HCT116 (cell line): ENCODE measurements around the gene ISOC2. TPM values are rescaled to one million over a fixed set of nuclear protein-coding genes. Genes with fewer than 3 reads are reported as not detected.

Experiments used
- ATAC-seq: fragments of 200-7000 bp; cut with Tn5 transposase; 2 replicates; pipeline ENCODE4 v1.9.1; 2020; ENCODE audit warnings: mild to moderate bottlenecking, moderate library complexity
- BruUV-seq: library from RNA; stranded (reverse); fragments of 400-500 nt; replicated peaks from 2 replicates; lab custom pipeline; 2021; lab: Mats Ljungman, UMichigan
- CTCF ChIA-PET: fragments of 300-600 bp; sonication (Branson Sonifier 250); formaldehyde crosslinking; loops from one replicate; lab custom pipeline; 2021; ENCODE audit warnings: antibody characterized with exemption; lab: Charles Lee
- POLR2A ChIA-PET: fragments of 300-600, 350-600 bp; sonication (Branson Sonifier 250); formaldehyde crosslinking; loops from one replicate; lab custom pipeline; 2021; ENCODE audit warnings: antibody characterized with exemption; lab: Charles Lee
- RAD21 ChIA-PET, 2 experiments: fragments of 300-600 bp; sonication (Branson Sonifier 250); formaldehyde crosslinking; loops; one replicate each; lab custom pipeline; 2023; ENCODE audit warnings: low total read pairs in 2 of 2; ENCODE audit not compliant: uncharacterized antibody in 2 of 2, unreplicated experiment in 2 of 2, low non-redundant PET in 1 of 2; lab: Charles Lee
- DNase-seq: peaks from one replicate; pipeline ENCODE4 v3.0.0-alpha.2; 2010; ENCODE audit warnings: low read depth, low spot score
- H2AFZ ChIP-seq: fragments of 200-600 bp; shearing (Covaris generic), sonication (generic); 2 replicates; pipeline ENCODE4 v1.6.1; 2017; ENCODE audit warnings: low read depth, mixed run types, mixed read lengths, antibody characterized with exemption, low read length; ENCODE audit not compliant: poor library complexity, severe bottlenecking
- H3K27ac ChIP-seq: 2 replicates; pipeline ENCODE4 v1.5.1; 2012; ENCODE audit warnings: low read depth, low read length
- H3K27me3 ChIP-seq: fragments of 200-600 bp; sonication (generic); 2 replicates; pipeline ENCODE4 v1.6.1; 2016; ENCODE audit warnings: mixed run types, low read length, mixed read lengths; ENCODE audit not compliant: insufficient read depth
- H3K36me3 ChIP-seq, 2 experiments: fragments of 200-500 bp in 1 of 2; fragments of 200-600 bp in 1 of 2; sonication (Bioruptor generic) in 1 of 2; sonication (generic) in 1 of 2; 2 replicates each; pipeline versions ENCODE4 v1.5.1 to v1.6.1; 2014 to 2016; ENCODE audit warnings: low read length in 2 of 2, inconsistent platforms in 1 of 2, mixed read lengths in 1 of 2, mixed run types in 1 of 2; ENCODE audit not compliant: insufficient read depth in 2 of 2, control insufficient read depth in 1 of 2
- H3K4me1 ChIP-seq, 2 experiments: fragments of 200-600 bp in 1 of 2; sonication (generic) in 1 of 2; 2 replicates each; pipeline versions ENCODE4 v1.5.1 to v1.6.1; 2012 to 2017; ENCODE audit warnings: low read length in 2 of 2, inconsistent platforms in 1 of 2, mild to moderate bottlenecking in 1 of 2, mixed read lengths in 1 of 2, mixed run types in 1 of 2, moderate library complexity in 1 of 2; ENCODE audit not compliant: insufficient read depth in 2 of 2, control insufficient read depth in 1 of 2
- H3K4me2 ChIP-seq: fragments of 200-600 bp; sonication (generic); 2 replicates; pipeline ENCODE4 v1.6.1; 2017; ENCODE audit warnings: mixed run types, low read length, mixed read lengths
- H3K4me3 ChIP-seq, 2 experiments: fragments of 200-600 bp in 1 of 2; sonication (generic) in 1 of 2; replicated peaks in 1 of 2; 2 replicates each; pipeline ENCODE4 v1.5.1; 2011 to 2016; ENCODE audit warnings: low read length in 2 of 2, control low read depth in 1 of 2, low read depth in 1 of 2, mild to moderate bottlenecking in 1 of 2, mixed read lengths in 1 of 2, mixed run types in 1 of 2
- H3K79me2 ChIP-seq: fragments of 200-600 bp; sonication (generic); 2 replicates; pipeline ENCODE4 v1.6.1; 2017; ENCODE audit warnings: mild to moderate bottlenecking, mixed run types, low read length, moderate library complexity, mixed read lengths; ENCODE audit not compliant: insufficient read depth
- H3K9ac ChIP-seq: fragments of 200-600 bp; sonication (generic); 2 replicates; pipeline ENCODE4 v1.6.1; 2016; ENCODE audit warnings: low read length, mixed read lengths
- H3K9me2 ChIP-seq: fragments of 200-600 bp; sonication (generic), shearing (Covaris generic); 2 replicates; pipeline ENCODE4 v1.6.1; 2017; ENCODE audit warnings: mixed run types, mild to moderate bottlenecking, moderate library complexity; ENCODE audit not compliant: insufficient read depth
- H3K9me3 ChIP-seq, 2 experiments: fragments of 200-500 bp in 1 of 2; fragments of 200-600 bp in 1 of 2; sonication (Bioruptor generic) in 1 of 2; sonication (generic) in 1 of 2; 2 replicates each; pipeline ENCODE4 v1.6.1; 2014 to 2017; ENCODE audit warnings: low read length in 2 of 2, mixed read lengths in 2 of 2, inconsistent platforms in 1 of 2, low read depth in 1 of 2, mild to moderate bottlenecking in 1 of 2, mixed run types in 1 of 2, moderate library complexity in 1 of 2; ENCODE audit not compliant: control insufficient read depth in 1 of 2, insufficient read depth in 1 of 2
- H4K20me1 ChIP-seq: fragments of 200-600 bp; sonication (generic), shearing (Covaris generic); 2 replicates; pipeline ENCODE4 v1.6.1; 2017; ENCODE audit warnings: mixed run types, mild to moderate bottlenecking, moderate library complexity; ENCODE audit not compliant: insufficient read depth
- ATF3 ChIP-seq: IDR thresholded peaks from 2 replicates; pipeline ENCODE4 v1.6.1; 2012
- CBX3 ChIP-seq: IDR thresholded peaks from 2 replicates; pipeline ENCODE4 v1.6.1; 2012; ENCODE audit warnings: low read depth
- EGR1 ChIP-seq: IDR thresholded peaks from 2 replicates; pipeline ENCODE4 v1.6.1; 2012; ENCODE audit warnings: low read depth
- ELF1 ChIP-seq: IDR thresholded peaks from 2 replicates; pipeline ENCODE4 v1.6.1; 2012; ENCODE audit warnings: low read depth, borderline replicate concordance
- EZH2 ChIP-seq: fragments of 200-600 bp; sonication (generic); IDR thresholded peaks from 2 replicates; pipeline ENCODE4 v1.6.1; 2017; ENCODE audit warnings: antibody characterized with exemption, mixed run types
- FOSL1 ChIP-seq: IDR thresholded peaks from 2 replicates; pipeline ENCODE4 v1.6.1; 2012; ENCODE audit warnings: low read depth
- POLR2A ChIP-seq: IDR thresholded peaks from 2 replicates; pipeline ENCODE4 v1.7.0; 2011; ENCODE audit warnings: borderline replicate concordance; ENCODE audit not compliant: insufficient read depth, insufficient read length; ENCODE audit errors: extremely low read depth
- POLR2AphosphoS5 ChIP-seq: IDR thresholded peaks from 2 replicates; pipeline ENCODE4 v1.6.1; 2011; ENCODE audit warnings: mild to moderate bottlenecking, low read depth, low read length, moderate library complexity
- SIN3A ChIP-seq: IDR thresholded peaks from 2 replicates; pipeline ENCODE4 v1.6.1; 2012; ENCODE audit warnings: low read depth
- SP1 ChIP-seq: IDR thresholded peaks from 2 replicates; pipeline ENCODE4 v1.6.1; 2012; ENCODE audit warnings: low read depth
- SRF ChIP-seq: IDR thresholded peaks from 2 replicates; pipeline ENCODE4 v1.6.1; 2012; ENCODE audit warnings: low read depth
- YY1 ChIP-seq: IDR thresholded peaks from 2 replicates; pipeline ENCODE4 v1.6.1; 2011; ENCODE audit warnings: low read length, low read depth, moderate library complexity, mild to moderate bottlenecking; ENCODE audit not compliant: insufficient replicate concordance; ENCODE audit errors: extremely low read depth
- ZNF274 ChIP-seq: fragments of 200-500 bp; sonication (Bioruptor generic); IDR thresholded peaks from 2 replicates; pipeline ENCODE4 v1.6.1; 2014; ENCODE audit warnings: mild to moderate bottlenecking, low read depth, low read length, inconsistent platforms
- intact Hi-C: fragments of 100-400 bp; cut with micrococcal nuclease; formaldehyde crosslinking; loops from 2 replicates; pipeline ENCODE4 v1.10.0; 2022
- total RNA-seq: library from RNA; stranded (reverse); gene quantifications from one replicate; pipeline ENCODE4 v1.2.1, GENCODE V29; 2021; ENCODE audit not compliant: unreplicated experiment
- TF ChIP-seq, protein P1 (sequence below), 3 experiments: fragments of 200-600 bp in 1 of 3; sonication (generic) in 1 of 3; IDR thresholded peaks in 2 of 3; conservative IDR thresholded peaks in 1 of 3; 2 replicates each; pipeline ENCODE4 v1.5.1; 2012 to 2017; ENCODE audit warnings: low read depth in 2 of 3, low read length in 2 of 3, antibody characterized with exemption in 1 of 3, borderline replicate concordance in 1 of 3, control low read depth in 1 of 3, mild to moderate bottlenecking in 1 of 3, mixed read lengths in 1 of 3, mixed run types in 1 of 3, moderate library complexity in 1 of 3; ENCODE audit not compliant: insufficient read depth in 1 of 3

The ISOC2 gene
- total RNA-seq, 1 experiment from 2014 or later: 56.8 TPM

DNA sequence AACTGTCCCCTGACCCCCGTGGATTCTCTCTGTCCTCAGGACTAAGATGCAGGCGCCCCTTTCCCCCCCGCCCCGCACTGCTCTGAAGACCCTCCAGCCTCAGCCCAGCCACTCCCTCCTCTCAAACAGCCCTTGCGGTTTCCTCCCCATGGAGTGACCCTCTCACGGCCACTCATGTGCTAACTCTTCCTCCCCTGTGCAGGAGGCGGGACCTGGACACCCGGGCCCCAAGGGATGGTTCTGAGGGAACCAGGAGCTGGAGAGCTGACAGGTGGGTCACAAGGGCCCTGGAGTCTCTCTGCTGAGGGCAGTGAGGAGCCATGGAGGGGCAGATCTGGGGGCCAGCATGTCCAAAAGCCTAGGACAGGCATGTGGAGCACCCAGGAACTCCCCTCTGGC is 1.9 kb downstream of the ISOC2 start:
- ATAC-seq: no peak
- no TSS peak for BruUV-seq
- POLR2A ChIA-PET: no interaction called here
- no peaks in the 10 kb centered on the region for H3K9me3 ChIP-seq
- TF ChIP-seq ELF1: no peak
- no peak for TF ChIP-seq SP1
- TF ChIP-seq SRF: no peak
- TF ChIP-seq ATF3: no peak
- no peak for TF ChIP-seq EGR1
- no peak for TF ChIP-seq SIN3A
- TF ChIP-seq, protein P1, sequence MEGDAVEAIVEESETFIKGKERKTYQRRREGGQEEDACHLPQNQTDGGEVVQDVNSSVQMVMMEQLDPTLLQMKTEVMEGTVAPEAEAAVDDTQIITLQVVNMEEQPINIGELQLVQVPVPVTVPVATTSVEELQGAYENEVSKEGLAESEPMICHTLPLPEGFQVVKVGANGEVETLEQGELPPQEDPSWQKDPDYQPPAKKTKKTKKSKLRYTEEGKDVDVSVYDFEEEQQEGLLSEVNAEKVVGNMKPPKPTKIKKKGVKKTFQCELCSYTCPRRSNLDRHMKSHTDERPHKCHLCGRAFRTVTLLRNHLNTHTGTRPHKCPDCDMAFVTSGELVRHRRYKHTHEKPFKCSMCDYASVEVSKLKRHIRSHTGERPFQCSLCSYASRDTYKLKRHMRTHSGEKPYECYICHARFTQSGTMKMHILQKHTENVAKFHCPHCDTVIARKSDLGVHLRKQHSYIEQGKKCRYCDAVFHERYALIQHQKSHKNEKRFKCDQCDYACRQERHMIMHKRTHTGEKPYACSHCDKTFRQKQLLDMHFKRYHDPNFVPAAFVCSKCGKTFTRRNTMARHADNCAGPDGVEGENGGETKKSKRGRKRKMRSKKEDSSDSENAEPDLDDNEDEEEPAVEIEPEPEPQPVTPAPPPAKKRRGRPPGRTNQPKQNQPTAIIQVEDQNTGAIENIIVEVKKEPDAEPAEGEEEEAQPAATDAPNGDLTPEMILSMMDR (IDR thresholded peaks at IDR 0.05 in 2 of 3, conservative IDR thresholded peaks at IDR 0.05 in 1 of 3; ENCODE audit: borderline replicate concordance in 1 of 3, insufficient read depth in 1 of 3, low read depth in 2 of 3, low read length in 2 of 3): no peak
- no peak for TF ChIP-seq POLR2AphosphoS5
- no peak for TF ChIP-seq POLR2A
- no peak for TF ChIP-seq ZNF274
- TF ChIP-seq YY1: no peak
- TF ChIP-seq EZH2: no peak
- TF ChIP-seq FOSL1: no peak
- TF ChIP-seq CBX3: no peak
- TF ChIP-seq, all 23 proteins: peak for 0
- no peak for DNase-seq
- H3K4me2 ChIP-seq: no peak overlapping the region
- H3K36me3 ChIP-seq: no peaks in the 10 kb centered on the region; a peak in 1 of 4 replicates
- H3K9ac ChIP-seq: no peak overlapping the region
- peaks cover 9 to 20% of the 10 kb centered on the region in 2 experiments for H3K4me1 ChIP-seq
- ChIA-PET RAD21 (no interaction called here), CTCF (no interaction called here)
- no peaks in the 10 kb centered on the region for H4K20me1 ChIP-seq
- H3K4me3 ChIP-seq: no peak overlapping the region
- peaks cover 12% of the 10 kb centered on the region; the same call in 1 of the 2 replicates for H3K79me2 ChIP-seq
- H3K27me3 ChIP-seq: no peaks in the 10 kb centered on the region
- intact Hi-C loops: no loop called here
- H3K27ac ChIP-seq: no peak overlapping the region
- H3K9me2 ChIP-seq: no peaks in the 10 kb centered on the region
- no peak overlapping the region for H2AFZ ChIP-seq
